PC-9 (cell line): Measurements from ENCODE around the gene TFF2. TPM values are rescaled to one million over a fixed set of nuclear protein-coding genes. Genes with fewer than 3 reads are reported as not detected.

Experiments used
- BruUV-seq: library from RNA; stranded (reverse); fragments of 400-500 nt; replicated peaks from 2 replicates; lab custom pipeline; 2021; lab: Mats Ljungman, UMichigan
- CTCF ChIA-PET: fragments of 300-600 bp; sonication (Branson Sonifier 250); formaldehyde crosslinking; loops from one replicate; lab custom pipeline; 2022; ENCODE audit warnings: antibody characterized with exemption; lab: Charles Lee
- POLR2A ChIA-PET: fragments of 300-600 bp; sonication (Branson Sonifier 250); formaldehyde crosslinking; loops from one replicate; lab custom pipeline; 2022; ENCODE audit warnings: antibody characterized with exemption; ENCODE audit not compliant: unreplicated experiment; lab: Charles Lee
- DNase-seq, 2 experiments: peaks; one replicate each; pipeline versions ENCODE4 v3.0.0 to v3.0.0-alpha.2; 2015 to 2022; ENCODE audit warnings: mixed read lengths in 1 of 2
- H2AFZ ChIP-seq: fragments of 200-600 bp; sonication (generic); 2 replicates; pipeline ENCODE4 v1.8.1; 2017; ENCODE audit warnings: antibody characterized with exemption
- H3F3A ChIP-seq: fragments of 200-600 bp; sonication (generic); 2 replicates; pipeline ENCODE4 v1.8.1; 2017; ENCODE audit warnings: antibody characterized with exemption, mild to moderate bottlenecking, low read depth; ENCODE audit not compliant: insufficient read depth
- H3K27ac ChIP-seq: fragments of 200-600 bp; sonication (generic); 2 replicates; pipeline ENCODE4 v1.6.1; 2016; ENCODE audit warnings: mixed run types
- H3K27me3 ChIP-seq: fragments of 200-600 bp; sonication (generic); 2 replicates; pipeline ENCODE4 v1.6.1; 2016; ENCODE audit warnings: low read depth, mixed run types; ENCODE audit not compliant: insufficient read depth
- H3K36me3 ChIP-seq: fragments of 200-600 bp; sonication (generic); 2 replicates; pipeline ENCODE4 v1.6.1; 2016; ENCODE audit warnings: low read depth, mixed run types
- H3K4me1 ChIP-seq: fragments of 200-600 bp; sonication (generic); replicated peaks from 2 replicates; pipeline ENCODE4 v1.6.1; 2016; ENCODE audit warnings: mixed run types; ENCODE audit not compliant: insufficient read depth
- H3K4me2 ChIP-seq: fragments of 200-600 bp; sonication (generic); 2 replicates; pipeline ENCODE4 v1.6.1; 2017; ENCODE audit warnings: mixed run types
- H3K4me3 ChIP-seq: fragments of 200-600 bp; sonication (generic); 2 replicates; pipeline ENCODE4 v1.6.1; 2016; ENCODE audit warnings: mixed run types
- H3K79me2 ChIP-seq: fragments of 200-600 bp; sonication (generic); 2 replicates; pipeline ENCODE4 v1.6.1; 2017; ENCODE audit warnings: low read depth, mixed run types
- H3K9me2 ChIP-seq: fragments of 200-600 bp; sonication (generic); 2 replicates; pipeline ENCODE4 v1.8.1; 2017; ENCODE audit warnings: mild to moderate bottlenecking; ENCODE audit not compliant: insufficient read depth
- H3K9me3 ChIP-seq: fragments of 200-600 bp; sonication (generic); 2 replicates; pipeline ENCODE4 v1.8.1; 2016; ENCODE audit warnings: low read depth; ENCODE audit not compliant: insufficient read depth
- H4K20me1 ChIP-seq: fragments of 200-600 bp; sonication (generic); 2 replicates; pipeline ENCODE4 v1.8.1; 2017; ENCODE audit not compliant: insufficient read depth
- EZH2 ChIP-seq: fragments of 200-600 bp; sonication (generic); IDR thresholded peaks from 2 replicates; pipeline ENCODE4 v1.8.0; 2017; ENCODE audit warnings: antibody characterized with exemption, low read depth
- intact Hi-C: fragments of 100-400 bp; cut with micrococcal nuclease; formaldehyde crosslinking; loops from one replicate; pipeline ENCODE4 v1.10.0; 2022; ENCODE audit not compliant: unreplicated experiment
- total RNA-seq: library from RNA; stranded (reverse); gene quantifications from 2 replicates; pipeline ENCODE4 v1.2.3, GENCODE V29; 2021
- TF ChIP-seq, protein P1 (sequence below): fragments of 200-600 bp; sonication (generic); conservative IDR thresholded peaks from 2 replicates; pipeline ENCODE4 v1.6.1; 2017; ENCODE audit warnings: mixed run types, antibody characterized with exemption, mild to moderate bottlenecking, moderate library complexity

The TFF2 gene
- total RNA-seq, 1 experiment from 2014 or later = 0.52 TPM

- no peak for TF ChIP-seq EZH2
- TF ChIP-seq, protein P1, sequence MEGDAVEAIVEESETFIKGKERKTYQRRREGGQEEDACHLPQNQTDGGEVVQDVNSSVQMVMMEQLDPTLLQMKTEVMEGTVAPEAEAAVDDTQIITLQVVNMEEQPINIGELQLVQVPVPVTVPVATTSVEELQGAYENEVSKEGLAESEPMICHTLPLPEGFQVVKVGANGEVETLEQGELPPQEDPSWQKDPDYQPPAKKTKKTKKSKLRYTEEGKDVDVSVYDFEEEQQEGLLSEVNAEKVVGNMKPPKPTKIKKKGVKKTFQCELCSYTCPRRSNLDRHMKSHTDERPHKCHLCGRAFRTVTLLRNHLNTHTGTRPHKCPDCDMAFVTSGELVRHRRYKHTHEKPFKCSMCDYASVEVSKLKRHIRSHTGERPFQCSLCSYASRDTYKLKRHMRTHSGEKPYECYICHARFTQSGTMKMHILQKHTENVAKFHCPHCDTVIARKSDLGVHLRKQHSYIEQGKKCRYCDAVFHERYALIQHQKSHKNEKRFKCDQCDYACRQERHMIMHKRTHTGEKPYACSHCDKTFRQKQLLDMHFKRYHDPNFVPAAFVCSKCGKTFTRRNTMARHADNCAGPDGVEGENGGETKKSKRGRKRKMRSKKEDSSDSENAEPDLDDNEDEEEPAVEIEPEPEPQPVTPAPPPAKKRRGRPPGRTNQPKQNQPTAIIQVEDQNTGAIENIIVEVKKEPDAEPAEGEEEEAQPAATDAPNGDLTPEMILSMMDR = no peak
- Histone ChIP-seq H3K27ac (no peak overlapping the region), H3K9me3 (no peaks in the 10 kb centered on the region), H2AFZ (no peak overlapping the region), H4K20me1 (no peaks in the 10 kb centered on the region), H3K4me3 (no peak overlapping the region), H3K4me2 (no peak overlapping the region), H3K9me2 (no peaks in the 10 kb centered on the region), H3F3A (no peaks in the 10 kb centered on the region), H3K79me2 (no peaks in the 10 kb centered on the region), H3K27me3 (no peaks in the 10 kb centered on the region), H3K4me1 (peaks cover 14% of the 10 kb centered on the region; the same call in 1 of the 2 replicates), H3K36me3 (no peaks in the 10 kb centered on the region)
- DNase-seq = no peak
- intact Hi-C loops = no loop called here
- BruUV-seq = no TSS peak
- POLR2A ChIA-PET = no interaction called here
- CTCF ChIA-PET = no interaction called here
Observed at GRCh38 chr21:42397746-42398394, 47.1 kb upstream of the TFF2 start.

- Histone ChIP-seq H3K27ac (peak overlapping the region; percentile 62; the same call in 1 of the 2 replicates), H3K9me3 (no peaks in the 10 kb centered on the region), H3K4me2 (peak overlapping the region; percentile 79; the same call in 1 of the 2 replicates), H2AFZ (no peak overlapping the region; the same call in 1 of the 2 replicates), H3K9me2 (no peaks in the 10 kb centered on the region), H3K36me3 (no peaks in the 10 kb centered on the region), H3K4me3 (no peak overlapping the region), H4K20me1 (no peaks in the 10 kb centered on the region), H3K27me3 (no peaks in the 10 kb centered on the region), H3F3A (no peaks in the 10 kb centered on the region), H3K79me2 (no peaks in the 10 kb centered on the region), H3K4me1 (peaks cover 14% of the 10 kb centered on the region; the same call in 1 of the 2 replicates)
- intact Hi-C loops = no loop called here
- ChIA-PET CTCF (no interaction called here), POLR2A (interaction anchor here (0.6 kb wide), 1 partner anchor 41 kb away, joined by 4 read pairs; no protein-coding TSS in a partner anchor)
- TF ChIP-seq, protein P1 = no peak
- no peak for TF ChIP-seq EZH2
- DNase-seq = no peak
- no TSS peak for BruUV-seq
Observed at GRCh38 chr21:42396799-42397745, 46.3 kb upstream of the TFF2 start.

DNA sequence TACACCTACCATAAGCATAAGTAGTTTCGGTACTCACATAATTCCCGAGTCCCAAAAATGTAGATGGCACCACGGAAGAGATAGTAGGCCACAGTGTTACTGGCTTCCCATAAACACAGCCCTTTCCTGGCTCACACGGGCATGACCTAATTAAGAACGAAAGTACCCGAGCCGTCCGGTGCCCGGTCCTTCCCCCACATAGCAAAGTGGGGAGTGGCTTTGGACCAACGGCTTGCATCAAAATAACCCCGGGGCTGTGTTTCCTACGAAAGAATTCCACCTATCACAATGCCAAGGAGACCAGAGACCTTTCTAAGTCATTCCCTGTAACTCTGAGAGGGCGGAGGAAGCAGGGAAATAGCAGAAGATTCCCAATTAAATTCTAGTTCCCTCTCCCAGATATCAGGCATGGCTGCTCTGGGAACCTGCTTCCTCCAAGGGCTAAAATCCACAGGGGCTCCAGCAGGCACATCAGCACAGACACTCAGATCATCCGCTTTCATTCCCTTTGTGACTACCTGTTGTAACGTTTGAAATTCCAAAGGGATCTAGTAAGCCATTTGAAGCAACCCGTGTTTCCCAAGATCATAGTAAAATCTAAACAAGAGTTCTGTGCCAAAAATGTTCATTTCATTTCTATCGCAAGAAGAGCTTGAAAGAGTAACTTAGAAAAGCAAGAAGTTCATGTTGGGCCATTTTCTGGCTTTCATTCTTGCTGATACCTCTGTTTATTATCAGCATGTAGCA, 45.3 kb upstream of the TFF2 start, which contains the start of gene TMPRSS3:
TSS of gene TMPRSS3 (minus strand) at position 148 of the 747 bp plus-strand sequence. CDS start 635 bp downstream, outside the sequence.
- no peaks in the 10 kb centered on the region for H3K36me3 ChIP-seq
- peaks cover 14% of the 10 kb centered on the region; the same call in 1 of the 2 replicates for H3K4me1 ChIP-seq
- peak within 1 kb of the TSS; percentile 45; the same call in 1 of the 2 replicates for H3K4me3 ChIP-seq
- H3F3A ChIP-seq = no peaks in the 10 kb centered on the region
- no TSS peak for BruUV-seq
- H3K4me2 ChIP-seq = peak within 1 kb of the TSS; percentile 79
- H2AFZ ChIP-seq = peak within 1 kb of the TSS; percentile 68
- DNase-seq = peak; percentile 62 to 66
- ChIA-PET POLR2A (interaction anchor here (0.6 kb wide), 1 partner anchor 42 kb away, joined by 4 read pairs; no protein-coding TSS in a partner anchor), CTCF (no interaction called here)
- intact Hi-C loops = no loop called here
- H4K20me1 ChIP-seq = no peaks in the 10 kb centered on the region
- H3K27me3 ChIP-seq = no peaks in the 10 kb centered on the region
- no peaks in the 10 kb centered on the region for H3K79me2 ChIP-seq
- no peaks in the 10 kb centered on the region for H3K9me2 ChIP-seq
- TF ChIP-seq, protein P1 = no peak
- H3K9me3 ChIP-seq = no peaks in the 10 kb centered on the region
- peak within 1 kb of the TSS; percentile 62 for H3K27ac ChIP-seq
